Tibial nerve (tissue), 4 donors: Measurements from ENCODE around the gene NOC4L.

ENCODE experiments used
- EP300 ChIP-seq, 2 donors: sonication (generic); formaldehyde crosslinking; IDR thresholded peaks; one replicate each; pipeline ENCODE4 v1.6.1; 2017; ENCODE audit warnings: antibody characterized with exemption in 2 of 2, mild to moderate bottlenecking in 1 of 2
- POLR2A ChIP-seq, 2 donors: fragments of 450-650 bp; IDR thresholded peaks; one replicate each; pipeline ENCODE4 v1.6.1; 2017; ENCODE audit warnings: antibody characterized with exemption in 2 of 2, mild to moderate bottlenecking in 2 of 2, moderate library complexity in 2 of 2
- TF ChIP-seq, protein P1 (sequence below), 5 experiments: fragments of 200-600 bp in 3 of 5; fragments of 450-650 bp in 2 of 5; sonication (generic) in 3 of 5; IDR thresholded peaks; one replicate each; pipeline ENCODE4 v1.5.1; 2016 to 2019; ENCODE audit warnings: antibody characterized with exemption in 5 of 5, mild to moderate bottlenecking in 3 of 5, moderate library complexity in 2 of 5

DNA sequence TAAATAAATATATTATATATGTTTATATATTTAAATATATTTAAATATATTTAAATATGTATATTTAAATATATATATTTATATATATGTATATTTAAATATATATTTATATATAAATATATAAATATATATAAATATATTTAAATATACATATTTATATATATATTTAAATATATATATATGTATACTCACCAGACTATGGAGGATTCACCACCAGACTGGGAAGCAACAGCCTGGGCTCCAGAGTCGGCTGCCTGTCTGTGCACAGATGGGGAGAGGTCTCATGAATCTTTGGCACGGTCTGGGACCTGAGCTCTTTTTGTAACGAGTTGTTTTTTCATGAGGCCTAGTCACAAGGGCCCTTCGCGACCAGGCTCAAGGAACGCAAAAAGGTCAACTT lies 21.3 kb downstream of the NOC4L start:
- no peak for TF ChIP-seq POLR2A (IDR thresholded peaks at IDR 0.05)
- TF ChIP-seq, protein P1, sequence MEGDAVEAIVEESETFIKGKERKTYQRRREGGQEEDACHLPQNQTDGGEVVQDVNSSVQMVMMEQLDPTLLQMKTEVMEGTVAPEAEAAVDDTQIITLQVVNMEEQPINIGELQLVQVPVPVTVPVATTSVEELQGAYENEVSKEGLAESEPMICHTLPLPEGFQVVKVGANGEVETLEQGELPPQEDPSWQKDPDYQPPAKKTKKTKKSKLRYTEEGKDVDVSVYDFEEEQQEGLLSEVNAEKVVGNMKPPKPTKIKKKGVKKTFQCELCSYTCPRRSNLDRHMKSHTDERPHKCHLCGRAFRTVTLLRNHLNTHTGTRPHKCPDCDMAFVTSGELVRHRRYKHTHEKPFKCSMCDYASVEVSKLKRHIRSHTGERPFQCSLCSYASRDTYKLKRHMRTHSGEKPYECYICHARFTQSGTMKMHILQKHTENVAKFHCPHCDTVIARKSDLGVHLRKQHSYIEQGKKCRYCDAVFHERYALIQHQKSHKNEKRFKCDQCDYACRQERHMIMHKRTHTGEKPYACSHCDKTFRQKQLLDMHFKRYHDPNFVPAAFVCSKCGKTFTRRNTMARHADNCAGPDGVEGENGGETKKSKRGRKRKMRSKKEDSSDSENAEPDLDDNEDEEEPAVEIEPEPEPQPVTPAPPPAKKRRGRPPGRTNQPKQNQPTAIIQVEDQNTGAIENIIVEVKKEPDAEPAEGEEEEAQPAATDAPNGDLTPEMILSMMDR (IDR thresholded peaks at IDR 0.05): no peak
- no peak for TF ChIP-seq EP300 (IDR thresholded peaks at IDR 0.05)
